Aortic smooth muscle cell (primary cell): ENCODE measurements around the gene MCTS1. TPM values are rescaled to one million over a fixed set of nuclear protein-coding genes. Genes with fewer than 3 reads are reported as not detected.

ENCODE experiments used
- total RNA-seq: library from RNA; depleted of rRNA; stranded (reverse); fragments of >200 nt; gene quantifications from 2 replicates; pipeline ENCODE4 v1.2.3, GENCODE V29; 2014

MCTS1 gene, protein sequence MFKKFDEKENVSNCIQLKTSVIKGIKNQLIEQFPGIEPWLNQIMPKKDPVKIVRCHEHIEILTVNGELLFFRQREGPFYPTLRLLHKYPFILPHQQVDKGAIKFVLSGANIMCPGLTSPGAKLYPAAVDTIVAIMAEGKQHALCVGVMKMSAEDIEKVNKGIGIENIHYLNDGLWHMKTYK
- 37.1 and 40.8 TPM in 2 replicates for total RNA-seq

DNA sequence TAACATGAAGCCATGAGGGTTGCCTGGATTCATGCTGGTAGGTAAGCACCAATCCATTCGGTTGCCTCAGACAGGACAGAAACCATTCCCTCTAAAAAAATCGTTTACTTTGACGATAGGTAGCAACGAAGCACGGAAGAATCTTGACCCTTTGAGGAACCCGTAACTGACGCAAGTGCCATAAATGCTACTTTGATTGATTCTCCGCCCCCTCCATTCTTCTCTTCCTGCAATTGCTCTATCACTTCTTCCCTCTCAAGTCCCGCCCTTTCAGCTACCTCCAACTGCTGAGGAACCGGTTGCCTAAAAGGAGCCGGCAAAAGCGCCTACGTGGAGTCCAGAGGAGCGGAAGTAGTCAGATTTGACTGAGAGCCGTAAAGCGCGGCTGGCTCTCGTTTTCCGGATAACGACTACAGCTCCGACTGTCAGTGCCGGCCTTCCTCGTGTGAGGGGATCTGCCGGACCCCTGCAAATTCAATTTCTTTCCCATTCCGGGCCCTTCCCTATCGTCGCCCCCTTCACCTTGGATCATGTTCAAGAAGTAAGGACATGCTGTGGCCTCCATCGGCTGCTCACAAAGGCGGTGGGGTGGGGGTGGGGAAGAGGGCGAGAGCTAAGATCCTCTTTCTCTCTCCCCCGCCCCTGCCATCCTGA, at the start of gene MCTS1:
MCTS1 (plus strand) TSS at position 395 of the 654 bp plus-strand sequence; CDS start at position 531, 136 bp downstream.

DNA sequence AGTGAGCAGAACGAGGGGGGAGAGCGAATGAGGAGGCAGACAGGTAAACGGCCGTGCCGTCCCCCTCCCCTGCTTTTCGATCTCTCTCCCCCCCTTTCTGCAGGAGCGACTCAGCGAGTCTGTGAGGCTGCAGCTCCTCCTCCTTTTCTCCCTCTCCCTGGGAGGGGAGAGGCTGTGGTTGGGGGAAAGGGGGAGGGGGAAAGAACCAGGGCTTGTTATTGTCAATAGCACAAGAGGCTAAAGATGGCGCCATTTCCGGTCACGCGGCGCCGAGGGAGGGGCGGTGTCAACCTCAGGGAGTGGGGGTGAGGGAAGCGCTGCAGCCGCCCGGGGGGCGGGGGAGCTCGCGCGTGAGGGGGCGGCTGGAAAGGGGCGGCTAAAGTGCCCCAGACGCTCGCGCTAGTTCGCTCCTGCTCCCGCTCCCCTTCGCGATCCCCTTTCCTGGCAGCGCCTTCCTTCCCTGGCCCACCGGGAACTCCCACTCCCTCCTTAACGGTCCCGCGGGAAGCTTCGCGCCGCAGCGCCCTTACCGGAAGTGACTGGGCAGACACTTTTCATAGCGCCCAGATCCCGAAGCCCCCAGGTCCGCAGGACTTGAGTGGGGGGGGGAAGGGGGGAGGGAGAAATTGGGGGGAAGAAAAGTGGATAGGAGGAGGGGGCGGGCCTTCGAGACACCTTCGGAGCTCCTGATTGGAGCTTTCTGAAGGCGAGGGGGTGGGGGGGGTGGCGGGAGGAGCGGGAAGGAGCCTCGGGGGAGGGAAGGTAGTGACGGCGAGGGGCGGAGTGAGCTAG, 42.9 kb upstream of the MCTS1 start, which contains the start of gene CUL4B:
CUL4B (minus strand) TSS at position 121 of the 792 bp plus-strand sequence. CDS start 324 bp downstream, outside the sequence.

DNA sequence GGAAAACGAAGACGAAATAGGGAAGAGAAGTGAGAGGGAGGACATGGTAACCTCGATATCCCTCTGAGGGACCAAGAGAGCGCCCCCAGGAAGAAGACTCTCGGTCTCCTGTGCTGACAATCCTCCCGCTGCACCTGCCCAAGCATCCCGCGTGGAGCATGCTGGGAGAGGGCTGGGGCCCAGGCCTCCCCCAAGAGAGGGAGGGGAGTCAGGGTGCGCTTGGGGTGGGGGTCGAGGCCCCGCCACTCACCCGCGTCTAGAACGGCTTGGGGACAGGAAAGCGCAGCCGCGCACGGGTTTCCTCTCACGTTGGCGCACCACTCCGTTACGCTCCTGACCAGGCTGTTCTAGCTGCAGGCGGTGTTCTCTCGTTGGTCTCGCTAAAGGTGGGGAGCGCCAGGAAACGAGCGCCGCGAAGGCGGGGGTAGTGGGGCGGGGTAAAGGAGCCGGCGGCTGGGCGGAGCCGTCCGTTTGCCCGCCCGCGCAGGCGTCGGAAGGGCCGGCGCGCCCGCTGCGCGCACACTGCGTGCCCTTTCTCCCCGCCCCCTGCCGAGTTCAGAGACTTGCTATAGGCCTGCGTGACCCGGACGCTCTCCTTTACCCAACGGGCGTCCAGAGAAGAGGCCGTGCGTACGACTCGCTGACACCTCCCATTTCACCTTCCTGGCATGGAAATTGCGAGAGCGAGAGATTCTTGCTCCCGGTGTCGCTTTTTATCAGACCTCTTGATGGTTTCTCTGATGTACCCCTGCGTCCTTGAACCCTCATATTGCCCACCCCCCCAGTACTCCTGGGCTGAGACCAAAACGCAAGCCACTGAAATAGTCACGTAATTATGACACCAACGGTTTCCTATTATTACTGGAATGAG, 26.0 kb downstream of the MCTS1 start, which contains the start of gene C1GALT1C1:
C1GALT1C1 (minus strand) TSS at position 388 of the 871 bp plus-strand sequence. CDS start 2,888 bp downstream, outside the sequence.

Other genes starting within 250 kb of the MCTS1 start
- gene ATP1B4, start 242.0 kb upstream of the MCTS1 start, total RNA-seq: not detected in 2 replicates
- gene LAMP2, start 134.8 kb upstream of the MCTS1 start, total RNA-seq: 147 and 170 TPM in 2 replicates
- gene CUL4B, start 43.1 kb upstream of the MCTS1 start, total RNA-seq: 39.8 and 76.0 TPM in 2 replicates
- gene C1GALT1C1, start 26.0 kb downstream of the MCTS1 start, total RNA-seq: 45.3 and 80.3 TPM in 2 replicates